Measurements from ENCODE around the gene DNAL1. TPM values are rescaled to one million over a fixed set of nuclear protein-coding genes. Genes with fewer than 3 reads are reported as not detected.
A peak's percentile ranks its signal among the peaks of the same experiment; 100 is the strongest.

DNAL1 gene
- total and polyA plus RNA-seq, 2 of the 4 experiments (the other 2 are of a cell fraction) = 4.5 to 5.4 TPM

DNA sequence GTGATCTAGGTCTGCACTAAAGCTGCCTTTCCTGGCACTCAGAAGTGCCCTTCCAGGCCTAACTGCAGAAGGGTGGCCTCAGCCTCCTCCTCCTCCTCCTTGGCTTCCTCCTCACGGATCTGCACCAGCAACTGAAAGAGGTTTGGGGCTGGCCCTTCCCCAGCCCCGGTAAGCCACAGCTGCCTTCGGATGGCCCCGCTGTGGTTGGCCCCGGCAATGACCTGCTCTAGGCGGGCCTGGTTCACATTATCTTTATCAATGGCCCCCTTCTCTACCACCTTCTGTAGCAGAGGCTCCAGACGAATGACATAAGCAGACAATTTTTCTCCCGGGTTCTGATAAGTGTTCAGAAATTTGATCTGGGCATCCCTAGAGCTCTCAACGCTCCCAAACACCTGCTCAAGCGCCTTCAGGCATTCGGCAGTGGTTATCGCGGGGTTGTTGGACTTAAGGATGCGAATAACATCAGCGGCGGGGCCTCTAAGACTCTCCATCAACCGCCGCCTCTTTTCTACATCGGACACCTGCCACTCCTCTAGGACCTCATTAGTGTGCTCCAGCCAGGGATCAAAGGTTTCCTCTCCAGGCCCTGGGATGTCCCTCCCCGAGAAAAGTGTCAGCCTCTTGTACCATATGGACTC is 67.9 kb downstream of the DNAL1 start:
- dilution Hi-C loops (cut with HindIII; ENCODE audit: low sequenced_read_pairs, unreplicated experiment) (no loop called here), intact Hi-C loops (cut with micrococcal nuclease) (no loop called here), in situ Hi-C loops (cut with MboI; ENCODE audit: low sequenced_read_pairs) (no loop called here)
- no peaks in the 10 kb centered on the region for H3K27me3 ChIP-seq (ENCODE audit: control insufficient read depth, insufficient read depth, low read length)
- peak overlapping the region; percentile 97 for H3K4ac ChIP-seq (ENCODE audit: low read depth, low read length)
- peak overlapping the region; percentile 26 for H4K91ac ChIP-seq (ENCODE audit: insufficient read depth, low read depth, low read length)
- peak overlapping the region; percentile 89 for H2AK5ac ChIP-seq (ENCODE audit: low read depth, low read length)
- peaks cover 22 to 61% of the 10 kb centered on the region in 2 experiments for H3K79me1 ChIP-seq (ENCODE audit: low read depth in 1 of 2, low read length in 2 of 2)
- ATAC-seq (ENCODE audit: low read depth) (peak; percentile 3), DNase-seq (peak; percentile 27)
- peaks cover 11% of the 10 kb centered on the region for H3K4me1 ChIP-seq (ENCODE audit: control insufficient read depth, insufficient read depth, low read length)
- peak overlapping the region; percentile 72 for H3K4me3 ChIP-seq (ENCODE audit: insufficient read depth, low read depth, low read length)
- peak overlapping the region; percentile 97 for H3K4me2 ChIP-seq (ENCODE audit: low read depth, low read length)
- H2BK20ac ChIP-seq (ENCODE audit: low read depth, low read length) = 0 out of 2 replicates have a peak overlapping the region, but pooled peaks have one; percentile 10
- H3K14ac ChIP-seq (replicated peaks; ENCODE audit: low read depth, low read length) = peak overlapping the region; percentile 99
- peak overlapping the region; percentile 99 for H2AK9ac ChIP-seq (replicated peaks; ENCODE audit: low read depth, low read length, poor library complexity)
- H3K18ac ChIP-seq (ENCODE audit: low read depth, low read length) = peak overlapping the region; percentile 50
- H2AFZ ChIP-seq (replicated peaks; ENCODE audit: low read length, poor library complexity) = peak overlapping the region; percentile 73
- BruUV-seq (replicated peaks) = no TSS peak
- ChIA-PET POLR2A (ENCODE audit: unreplicated experiment) (interaction anchor here (0.7 kb wide), 1 partner anchor 38 kb away, joined by 3 read pairs; no protein-coding TSS in a partner anchor), CTCF (interaction anchor here (0.6 kb wide), 1 partner anchor 13 kb away, joined by 3 read pairs; no protein-coding TSS in a partner anchor)
- peak overlapping the region; percentile 21; the same call in 1 of the 2 replicates for H4K5ac ChIP-seq (ENCODE audit: low read depth, low read length)
- H2BK120ac ChIP-seq (ENCODE audit: low read depth, low read length) = peak overlapping the region; percentile 84
- peak overlapping the region; percentile 100 for H3K23ac ChIP-seq (ENCODE audit: low read depth, low read length)
- peak overlapping the region; percentile 1; the same call in 1 of the 3 replicates for H2BK15ac ChIP-seq (ENCODE audit: low read depth, low read length)
- H3K9me3 ChIP-seq (ENCODE audit: control insufficient read depth, insufficient read depth, low read length) = no peaks in the 10 kb centered on the region
- H3K9me1 ChIP-seq (ENCODE audit: insufficient read depth, low read length) = peaks cover 12% of the 10 kb centered on the region
- peak overlapping the region; percentile 93 for H3K9ac ChIP-seq (ENCODE audit: low read depth, low read length)
- peak overlapping the region; percentile 94 for H3K27ac ChIP-seq (ENCODE audit: insufficient read depth, low read length)
- 8% methylated on average over 7 of the region's 20 CpGs; no CpG with 5 or more reads in 1 of the 2 experiments for WGBS, 2 experiments (ENCODE audit: extremely low coverage in 2 of 2, insufficient read length in 1 of 2)
- peaks cover 12% of the 10 kb centered on the region for H3K36me3 ChIP-seq (ENCODE audit: control insufficient read depth, insufficient read depth, low read length)
- peak overlapping the region; percentile 41 to 65; a peak in 2 of 4 replicates for H4K8ac ChIP-seq (ENCODE audit: low read depth in 2 of 2, low read length in 2 of 2)
- H3K56ac ChIP-seq (ENCODE audit: extremely low read depth, insufficient read depth, low read length) = peak overlapping the region; percentile 98
- H4K20me1 ChIP-seq (ENCODE audit: insufficient read depth, low read length) = peaks cover 40% of the 10 kb centered on the region
- peak overlapping the region; percentile 86 for H2BK5ac ChIP-seq (ENCODE audit: low read depth, low read length, poor library complexity, severe bottlenecking)
- TF ChIP-seq, protein P1, sequence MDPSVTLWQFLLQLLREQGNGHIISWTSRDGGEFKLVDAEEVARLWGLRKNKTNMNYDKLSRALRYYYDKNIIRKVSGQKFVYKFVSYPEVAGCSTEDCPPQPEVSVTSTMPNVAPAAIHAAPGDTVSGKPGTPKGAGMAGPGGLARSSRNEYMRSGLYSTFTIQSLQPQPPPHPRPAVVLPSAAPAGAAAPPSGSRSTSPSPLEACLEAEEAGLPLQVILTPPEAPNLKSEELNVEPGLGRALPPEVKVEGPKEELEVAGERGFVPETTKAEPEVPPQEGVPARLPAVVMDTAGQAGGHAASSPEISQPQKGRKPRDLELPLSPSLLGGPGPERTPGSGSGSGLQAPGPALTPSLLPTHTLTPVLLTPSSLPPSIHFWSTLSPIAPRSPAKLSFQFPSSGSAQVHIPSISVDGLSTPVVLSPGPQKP (IDR thresholded peaks at IDR 0.05; ENCODE audit: borderline replicate concordance, low read depth, low read length) = no peak
- TF ChIP-seq RFX5 (IDR thresholded peaks at IDR 0.05; ENCODE audit: low read depth, low read length) = no peak
- TF ChIP-seq NFE2L2 (IDR thresholded peaks at IDR 0.05; ENCODE audit: low read depth, low read length) = no peak
- TF ChIP-seq CEBPB (IDR thresholded peaks at IDR 0.05; ENCODE audit: low read depth, low read length) = no peak
- no peak for TF ChIP-seq CHD1 (IDR thresholded peaks at IDR 0.05; ENCODE audit: low read depth, low read length)
- no peak for TF ChIP-seq POLR2A (IDR thresholded peaks at IDR 0.05; ENCODE audit: low read depth, low read length)
- TF ChIP-seq, protein P2, sequence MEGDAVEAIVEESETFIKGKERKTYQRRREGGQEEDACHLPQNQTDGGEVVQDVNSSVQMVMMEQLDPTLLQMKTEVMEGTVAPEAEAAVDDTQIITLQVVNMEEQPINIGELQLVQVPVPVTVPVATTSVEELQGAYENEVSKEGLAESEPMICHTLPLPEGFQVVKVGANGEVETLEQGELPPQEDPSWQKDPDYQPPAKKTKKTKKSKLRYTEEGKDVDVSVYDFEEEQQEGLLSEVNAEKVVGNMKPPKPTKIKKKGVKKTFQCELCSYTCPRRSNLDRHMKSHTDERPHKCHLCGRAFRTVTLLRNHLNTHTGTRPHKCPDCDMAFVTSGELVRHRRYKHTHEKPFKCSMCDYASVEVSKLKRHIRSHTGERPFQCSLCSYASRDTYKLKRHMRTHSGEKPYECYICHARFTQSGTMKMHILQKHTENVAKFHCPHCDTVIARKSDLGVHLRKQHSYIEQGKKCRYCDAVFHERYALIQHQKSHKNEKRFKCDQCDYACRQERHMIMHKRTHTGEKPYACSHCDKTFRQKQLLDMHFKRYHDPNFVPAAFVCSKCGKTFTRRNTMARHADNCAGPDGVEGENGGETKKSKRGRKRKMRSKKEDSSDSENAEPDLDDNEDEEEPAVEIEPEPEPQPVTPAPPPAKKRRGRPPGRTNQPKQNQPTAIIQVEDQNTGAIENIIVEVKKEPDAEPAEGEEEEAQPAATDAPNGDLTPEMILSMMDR (conservative IDR thresholded peaks at IDR 0.05; ENCODE audit: low read depth, low read length) = no peak
- no peak for TF ChIP-seq SMC3 (IDR thresholded peaks at IDR 0.05; ENCODE audit: low read depth, low read length)
- TF ChIP-seq BHLHE40 (IDR thresholded peaks at IDR 0.05; ENCODE audit: low read depth, low read length) = no peak
- no peak for TF ChIP-seq FOS (IDR thresholded peaks at IDR 0.05; ENCODE audit: low read depth, low read length)
- TF ChIP-seq, protein P3, sequence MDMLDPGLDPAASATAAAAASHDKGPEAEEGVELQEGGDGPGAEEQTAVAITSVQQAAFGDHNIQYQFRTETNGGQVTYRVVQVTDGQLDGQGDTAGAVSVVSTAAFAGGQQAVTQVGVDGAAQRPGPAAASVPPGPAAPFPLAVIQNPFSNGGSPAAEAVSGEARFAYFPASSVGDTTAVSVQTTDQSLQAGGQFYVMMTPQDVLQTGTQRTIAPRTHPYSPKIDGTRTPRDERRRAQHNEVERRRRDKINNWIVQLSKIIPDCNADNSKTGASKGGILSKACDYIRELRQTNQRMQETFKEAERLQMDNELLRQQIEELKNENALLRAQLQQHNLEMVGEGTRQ (IDR thresholded peaks at IDR 0.05; ENCODE audit: low read depth, low read length) = no peak
- no peak for TF ChIP-seq MAFK (IDR thresholded peaks at IDR 0.05; ENCODE audit: low read depth, low read length)
- TF ChIP-seq RAD21 (IDR thresholded peaks at IDR 0.05; ENCODE audit: low read length) = no peak
- no peak for TF ChIP-seq MXI1 (IDR thresholded peaks at IDR 0.05; ENCODE audit: borderline replicate concordance, low read depth, low read length)
- no peak for TF ChIP-seq MAZ (IDR thresholded peaks at IDR 0.05; ENCODE audit: borderline replicate concordance, low read depth, low read length)

Measured in IMR-90 (cell line).